HL-60 (cell line): ENCODE data around the gene ATP2A2.

Experiments
- DNase-seq, 2 experiments: peaks; one replicate each; pipeline ENCODE4 v3.0.0-alpha.2; 2010 to 2020; ENCODE audit warnings: low read depth in 1 of 2, low spot score in 1 of 2
- H3K27ac ChIP-seq: fragments of 250-450 bp; sonication (Bioruptor Pico); replicated peaks from 2 replicates; pipeline ENCODE4 v1.5.1; 2020; ENCODE audit warnings: mild to moderate bottlenecking, moderate library complexity
- H3K27me3 ChIP-seq: fragments of 250-450 bp; sonication (Bioruptor Pico); 2 replicates; pipeline ENCODE4 v1.5.1; 2021; ENCODE audit warnings: mild to moderate bottlenecking, moderate library complexity; ENCODE audit not compliant: insufficient read depth, poor library complexity, severe bottlenecking
- H3K4me3 ChIP-seq: replicated peaks from 2 replicates; pipeline ENCODE4 v1.5.1; 2011; ENCODE audit warnings: mild to moderate bottlenecking, control low read depth, low read length; ENCODE audit not compliant: insufficient read depth
- GABPA ChIP-seq: IDR thresholded peaks from 2 replicates; pipeline ENCODE4 v1.6.1; 2012; ENCODE audit warnings: low read depth
- POLR2AphosphoS5 ChIP-seq: IDR thresholded peaks from 2 replicates; pipeline ENCODE4 v1.6.1; 2012; ENCODE audit warnings: low read depth
- SPI1 ChIP-seq: IDR thresholded peaks from 2 replicates; pipeline ENCODE4 v1.6.1; 2012; ENCODE audit warnings: low read depth, mild to moderate bottlenecking, borderline replicate concordance
- TF ChIP-seq, protein P1 (sequence below): IDR thresholded peaks from 2 replicates; pipeline ENCODE4 v1.6.1; 2012; ENCODE audit warnings: low read depth; ENCODE audit not compliant: insufficient replicate concordance
- TF ChIP-seq, protein P2 (sequence below): IDR thresholded peaks from one replicate; pipeline ENCODE4 v1.5.1; 2011; ENCODE audit warnings: low read length, control low read depth, inconsistent platforms; ENCODE audit not compliant: insufficient read depth

Gene ATP2A2

DNA sequence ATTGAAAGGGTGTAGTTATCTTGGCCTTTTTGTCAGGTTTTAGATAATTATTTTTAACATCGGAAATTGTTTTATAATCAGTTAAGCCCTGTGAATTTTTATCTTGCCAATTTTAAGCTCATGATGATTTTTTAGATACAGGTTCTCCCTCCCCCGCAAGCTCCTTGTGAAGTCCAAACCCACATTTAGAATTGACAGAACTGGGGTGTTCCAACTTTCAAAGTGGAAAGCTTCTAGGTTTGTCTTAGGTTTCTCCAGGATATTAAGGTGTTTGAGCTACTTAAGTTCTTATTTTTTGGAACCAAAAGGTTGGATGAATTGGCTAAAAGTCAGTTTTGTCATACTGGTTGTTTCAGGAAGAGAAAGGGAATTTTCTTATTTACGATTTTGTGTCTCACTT lies 49.1 kb downstream of the ATP2A2 start:
- Histone ChIP-seq H3K27me3 (no peaks in the 10 kb centered on the region), H3K27ac (peak overlapping the region; percentile 44), H3K4me3 (no peak overlapping the region)
- TF ChIP-seq GABPA (no peak), POLR2AphosphoS5 (no peak), SPI1 (no peak)
- TF ChIP-seq, protein P1, sequence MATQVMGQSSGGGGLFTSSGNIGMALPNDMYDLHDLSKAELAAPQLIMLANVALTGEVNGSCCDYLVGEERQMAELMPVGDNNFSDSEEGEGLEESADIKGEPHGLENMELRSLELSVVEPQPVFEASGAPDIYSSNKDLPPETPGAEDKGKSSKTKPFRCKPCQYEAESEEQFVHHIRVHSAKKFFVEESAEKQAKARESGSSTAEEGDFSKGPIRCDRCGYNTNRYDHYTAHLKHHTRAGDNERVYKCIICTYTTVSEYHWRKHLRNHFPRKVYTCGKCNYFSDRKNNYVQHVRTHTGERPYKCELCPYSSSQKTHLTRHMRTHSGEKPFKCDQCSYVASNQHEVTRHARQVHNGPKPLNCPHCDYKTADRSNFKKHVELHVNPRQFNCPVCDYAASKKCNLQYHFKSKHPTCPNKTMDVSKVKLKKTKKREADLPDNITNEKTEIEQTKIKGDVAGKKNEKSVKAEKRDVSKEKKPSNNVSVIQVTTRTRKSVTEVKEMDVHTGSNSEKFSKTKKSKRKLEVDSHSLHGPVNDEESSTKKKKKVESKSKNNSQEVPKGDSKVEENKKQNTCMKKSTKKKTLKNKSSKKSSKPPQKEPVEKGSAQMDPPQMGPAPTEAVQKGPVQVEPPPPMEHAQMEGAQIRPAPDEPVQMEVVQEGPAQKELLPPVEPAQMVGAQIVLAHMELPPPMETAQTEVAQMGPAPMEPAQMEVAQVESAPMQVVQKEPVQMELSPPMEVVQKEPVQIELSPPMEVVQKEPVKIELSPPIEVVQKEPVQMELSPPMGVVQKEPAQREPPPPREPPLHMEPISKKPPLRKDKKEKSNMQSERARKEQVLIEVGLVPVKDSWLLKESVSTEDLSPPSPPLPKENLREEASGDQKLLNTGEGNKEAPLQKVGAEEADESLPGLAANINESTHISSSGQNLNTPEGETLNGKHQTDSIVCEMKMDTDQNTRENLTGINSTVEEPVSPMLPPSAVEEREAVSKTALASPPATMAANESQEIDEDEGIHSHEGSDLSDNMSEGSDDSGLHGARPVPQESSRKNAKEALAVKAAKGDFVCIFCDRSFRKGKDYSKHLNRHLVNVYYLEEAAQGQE: no peak
- TF ChIP-seq, protein P2, sequence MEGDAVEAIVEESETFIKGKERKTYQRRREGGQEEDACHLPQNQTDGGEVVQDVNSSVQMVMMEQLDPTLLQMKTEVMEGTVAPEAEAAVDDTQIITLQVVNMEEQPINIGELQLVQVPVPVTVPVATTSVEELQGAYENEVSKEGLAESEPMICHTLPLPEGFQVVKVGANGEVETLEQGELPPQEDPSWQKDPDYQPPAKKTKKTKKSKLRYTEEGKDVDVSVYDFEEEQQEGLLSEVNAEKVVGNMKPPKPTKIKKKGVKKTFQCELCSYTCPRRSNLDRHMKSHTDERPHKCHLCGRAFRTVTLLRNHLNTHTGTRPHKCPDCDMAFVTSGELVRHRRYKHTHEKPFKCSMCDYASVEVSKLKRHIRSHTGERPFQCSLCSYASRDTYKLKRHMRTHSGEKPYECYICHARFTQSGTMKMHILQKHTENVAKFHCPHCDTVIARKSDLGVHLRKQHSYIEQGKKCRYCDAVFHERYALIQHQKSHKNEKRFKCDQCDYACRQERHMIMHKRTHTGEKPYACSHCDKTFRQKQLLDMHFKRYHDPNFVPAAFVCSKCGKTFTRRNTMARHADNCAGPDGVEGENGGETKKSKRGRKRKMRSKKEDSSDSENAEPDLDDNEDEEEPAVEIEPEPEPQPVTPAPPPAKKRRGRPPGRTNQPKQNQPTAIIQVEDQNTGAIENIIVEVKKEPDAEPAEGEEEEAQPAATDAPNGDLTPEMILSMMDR: no peak
- DNase-seq: no peak

DNA sequence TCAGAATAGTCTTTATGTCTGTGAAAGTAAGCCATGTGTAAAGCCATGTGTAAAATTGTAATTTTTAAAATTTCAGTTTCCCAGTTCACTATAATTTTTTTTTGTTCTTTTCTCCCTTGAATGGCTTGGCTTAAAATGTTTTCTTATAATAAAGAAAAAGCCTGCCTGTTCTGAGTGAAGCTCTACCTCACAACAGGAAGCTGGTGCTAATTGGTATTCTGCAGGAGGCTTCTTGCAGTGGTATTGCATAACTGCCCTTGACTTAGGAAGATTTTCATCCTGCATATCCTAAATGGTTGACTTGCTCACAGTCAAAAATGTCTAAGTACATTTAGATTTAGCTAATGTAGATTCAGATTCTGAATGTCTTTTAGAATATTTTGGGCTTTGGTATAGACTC lies 49.5 kb downstream of the ATP2A2 start:
- TF ChIP-seq GABPA (no peak), POLR2AphosphoS5 (no peak), SPI1 (no peak)
- TF ChIP-seq, protein P1: no peak
- TF ChIP-seq, protein P2: no peak
- H3K27ac ChIP-seq: peak overlapping the region; percentile 44
- H3K27me3 ChIP-seq: no peaks in the 10 kb centered on the region
- no peak overlapping the region for H3K4me3 ChIP-seq
- peak; percentile 51 to 79 for DNase-seq

DNA sequence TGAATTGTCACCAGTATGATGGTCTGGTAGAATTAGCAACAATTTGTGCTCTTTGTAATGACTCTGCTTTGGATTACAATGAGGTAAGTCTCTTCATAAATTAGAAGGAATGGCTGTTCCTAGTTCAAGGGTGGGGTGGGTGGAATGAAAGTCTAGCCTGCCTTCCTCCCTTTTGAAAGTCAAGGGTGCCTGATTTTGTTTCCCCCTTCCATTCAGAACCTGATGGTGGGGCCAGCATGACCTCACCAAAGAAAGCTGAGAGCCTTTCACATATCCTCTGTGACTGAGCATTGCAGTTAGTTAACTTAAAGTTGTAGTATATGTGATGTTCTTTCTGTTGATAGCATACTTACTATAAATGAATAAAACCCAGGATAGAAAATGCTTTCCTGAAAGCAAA lies 52.2 kb downstream of the ATP2A2 start:
- Histone ChIP-seq H3K27me3 (no peaks in the 10 kb centered on the region), H3K4me3 (no peak overlapping the region), H3K27ac (no peak overlapping the region)
- DNase-seq: no peak
- no peak for TF ChIP-seq POLR2AphosphoS5
- no peak for TF ChIP-seq GABPA
- TF ChIP-seq, protein P1: no peak
- TF ChIP-seq, protein P2: no peak
- no peak for TF ChIP-seq SPI1
